Left ventricle myocardium inferior (tissue), 1 donor: Measurements from ENCODE around the gene FOXS1. TPM values are rescaled to one million over a fixed set of nuclear protein-coding genes. Genes with fewer than 3 reads are reported as not detected.

ENCODE experiments used
- DNase-seq: peaks from one replicate; pipeline ENCODE4 v3.0.0-alpha.2; 2020
- H3K27ac ChIP-seq: fragments of 200-600 bp; replicated peaks from 2 replicates; pipeline ENCODE4 v1.8.0; 2021
- H3K27me3 ChIP-seq: fragments of 200-600 bp; 2 replicates; pipeline ENCODE4 v1.8.0; 2021; ENCODE audit warnings: low read depth
- H3K36me3 ChIP-seq: fragments of 200-600 bp; 2 replicates; pipeline ENCODE4 v1.8.0; 2021
- H3K4me1 ChIP-seq: fragments of 200-600 bp; 2 replicates; pipeline ENCODE4 v1.8.0; 2021
- H3K4me3 ChIP-seq: fragments of 200-600 bp; 2 replicates; pipeline ENCODE4 v1.8.0; 2021; ENCODE audit warnings: mild to moderate bottlenecking, moderate library complexity
- H3K9me3 ChIP-seq: fragments of 200-600 bp; replicated peaks from 2 replicates; pipeline ENCODE4 v1.8.0; 2021
- intact Hi-C: fragments of 100-400 bp; cut with micrococcal nuclease; formaldehyde crosslinking; loops from one replicate; pipeline ENCODE4 v1.11.0; 2022
- total RNA-seq: library from RNA; stranded (reverse); fragmentation: NEBNext Ultra II Directional; extraction: Animal tissue kit (Norgen Biotek cat#: 25700); gene quantifications from one replicate; pipeline ENCODE4 v1.2.1, GENCODE V29; 2021
- TF ChIP-seq, protein P1 (sequence below): fragments of 200-600 bp; IDR thresholded peaks from 2 replicates; pipeline ENCODE4 v1.8.0; 2021; ENCODE audit warnings: antibody characterized with exemption, mild to moderate bottlenecking, borderline replicate concordance
- donor health status: DM: no; HTN: yes; CAD: no; lungs with severe emphysema.

Gene FOXS1
- total RNA-seq, 1 donor from 2014 or later, result 1.6 TPM

DNA sequence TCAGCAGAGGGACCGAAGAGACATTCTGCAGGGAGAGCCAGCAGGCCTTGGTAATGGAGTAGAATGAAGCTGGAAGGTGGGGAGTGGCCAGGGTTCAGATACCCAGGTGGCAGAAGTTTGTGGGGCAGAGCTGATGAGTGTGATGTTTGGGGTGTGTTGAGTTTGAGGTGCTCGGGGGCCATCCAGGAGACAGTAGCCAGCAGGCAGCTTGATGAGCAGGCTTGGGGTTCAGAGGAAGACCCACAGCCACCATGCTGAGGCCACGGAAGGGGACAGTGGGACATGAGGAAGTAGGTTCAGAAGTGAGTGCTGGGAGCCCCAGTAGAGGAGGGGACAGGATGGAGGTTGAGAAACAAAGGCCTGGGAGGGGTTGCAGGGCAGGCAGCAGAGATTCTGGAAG is 11.1 kb upstream of the FOXS1 start:
- no peaks in the 10 kb centered on the region for H3K36me3 ChIP-seq
- peaks cover 93% of the 10 kb centered on the region for H3K27me3 ChIP-seq
- no peak overlapping the region for H3K27ac ChIP-seq
- no peaks in the 10 kb centered on the region for H3K9me3 ChIP-seq
- intact Hi-C loops, result loop anchor here (10.0 kb wide), 1 partner anchor 98 kb away; the partner anchor contains the start of gene PDRG1
- no peak for DNase-seq
- TF ChIP-seq, protein P1, sequence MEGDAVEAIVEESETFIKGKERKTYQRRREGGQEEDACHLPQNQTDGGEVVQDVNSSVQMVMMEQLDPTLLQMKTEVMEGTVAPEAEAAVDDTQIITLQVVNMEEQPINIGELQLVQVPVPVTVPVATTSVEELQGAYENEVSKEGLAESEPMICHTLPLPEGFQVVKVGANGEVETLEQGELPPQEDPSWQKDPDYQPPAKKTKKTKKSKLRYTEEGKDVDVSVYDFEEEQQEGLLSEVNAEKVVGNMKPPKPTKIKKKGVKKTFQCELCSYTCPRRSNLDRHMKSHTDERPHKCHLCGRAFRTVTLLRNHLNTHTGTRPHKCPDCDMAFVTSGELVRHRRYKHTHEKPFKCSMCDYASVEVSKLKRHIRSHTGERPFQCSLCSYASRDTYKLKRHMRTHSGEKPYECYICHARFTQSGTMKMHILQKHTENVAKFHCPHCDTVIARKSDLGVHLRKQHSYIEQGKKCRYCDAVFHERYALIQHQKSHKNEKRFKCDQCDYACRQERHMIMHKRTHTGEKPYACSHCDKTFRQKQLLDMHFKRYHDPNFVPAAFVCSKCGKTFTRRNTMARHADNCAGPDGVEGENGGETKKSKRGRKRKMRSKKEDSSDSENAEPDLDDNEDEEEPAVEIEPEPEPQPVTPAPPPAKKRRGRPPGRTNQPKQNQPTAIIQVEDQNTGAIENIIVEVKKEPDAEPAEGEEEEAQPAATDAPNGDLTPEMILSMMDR, result no peak
- no peak overlapping the region for H3K4me3 ChIP-seq
- H3K4me1 ChIP-seq, result peaks cover 17% of the 10 kb centered on the region

DNA sequence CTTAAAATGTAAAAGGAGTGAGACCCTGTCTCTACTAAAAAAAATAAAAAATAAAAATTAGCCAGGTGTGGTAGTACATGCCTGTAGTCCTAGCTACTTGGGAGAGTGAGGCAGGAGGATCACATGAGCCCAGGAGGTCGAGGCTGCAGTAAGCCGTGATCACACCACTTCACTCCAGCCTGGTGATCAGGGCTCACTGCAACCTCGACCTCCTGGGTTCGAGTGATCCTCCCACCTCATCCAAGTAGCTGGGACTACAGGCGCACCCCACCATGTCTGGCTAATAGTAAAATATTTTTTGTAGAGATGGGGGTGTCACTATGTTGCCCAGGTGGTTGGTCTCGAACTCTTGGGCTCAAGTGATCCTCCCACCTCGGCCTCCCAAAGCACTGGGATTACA is 8.1 kb upstream of the FOXS1 start:
- Histone ChIP-seq H3K4me1 (no peaks in the 10 kb centered on the region), H3K4me3 (no peak overlapping the region), H3K27ac (no peak overlapping the region), H3K36me3 (no peaks in the 10 kb centered on the region), H3K9me3 (no peaks in the 10 kb centered on the region), H3K27me3 (peaks cover 95% of the 10 kb centered on the region)
- TF ChIP-seq, protein P1, result no peak
- no peak for DNase-seq
- intact Hi-C loops, result loop anchor here (10.0 kb wide), 1 partner anchor 101 kb away; the partner anchor contains the start of gene PDRG1

DNA sequence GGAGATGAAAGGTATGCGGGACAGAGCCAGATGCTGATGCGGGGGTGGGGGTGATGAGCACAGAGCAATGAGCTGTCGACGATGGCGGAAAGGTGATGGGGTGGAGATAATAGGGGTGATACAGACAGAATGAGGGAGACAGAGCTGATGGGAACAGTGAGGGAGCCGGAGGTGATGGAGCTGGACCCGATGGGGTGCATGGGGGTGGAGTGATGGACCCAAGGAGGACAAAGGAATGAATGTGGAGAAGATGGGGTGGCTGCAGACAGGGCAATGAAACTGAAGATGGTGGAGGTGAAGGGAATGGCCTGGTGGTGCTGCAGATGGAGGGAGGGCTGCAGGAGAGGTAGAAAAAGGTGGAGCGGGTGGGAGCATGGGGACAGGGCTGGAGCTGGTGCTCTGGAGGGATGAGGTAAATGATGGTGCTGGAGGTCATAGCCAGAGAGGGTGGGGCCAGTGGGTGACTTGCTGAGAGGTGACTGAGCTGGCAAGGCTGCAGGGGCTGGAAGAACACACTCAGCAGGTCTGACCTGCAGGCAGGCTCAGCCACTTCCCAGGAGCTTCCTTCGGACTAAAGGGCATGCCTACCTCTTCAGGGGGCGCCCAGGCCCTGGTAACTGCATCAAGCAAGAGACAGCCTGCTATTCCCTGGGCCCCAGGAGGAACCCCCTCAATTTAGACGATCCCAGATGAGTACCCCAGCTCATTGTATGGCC is 6.0 kb upstream of the FOXS1 start:
- no peak for DNase-seq
- intact Hi-C loops, result loop anchor here (10.0 kb wide), 1 partner anchor 103 kb away; the partner anchor contains the start of gene PDRG1
- Histone ChIP-seq H3K36me3 (no peaks in the 10 kb centered on the region), H3K9me3 (no peaks in the 10 kb centered on the region), H3K4me3 (no peak overlapping the region), H3K4me1 (peaks cover under 1% of the 10 kb centered on the region), H3K27ac (no peak overlapping the region), H3K27me3 (peaks cover 80% of the 10 kb centered on the region)
- TF ChIP-seq, protein P1, result no peak

DNA sequence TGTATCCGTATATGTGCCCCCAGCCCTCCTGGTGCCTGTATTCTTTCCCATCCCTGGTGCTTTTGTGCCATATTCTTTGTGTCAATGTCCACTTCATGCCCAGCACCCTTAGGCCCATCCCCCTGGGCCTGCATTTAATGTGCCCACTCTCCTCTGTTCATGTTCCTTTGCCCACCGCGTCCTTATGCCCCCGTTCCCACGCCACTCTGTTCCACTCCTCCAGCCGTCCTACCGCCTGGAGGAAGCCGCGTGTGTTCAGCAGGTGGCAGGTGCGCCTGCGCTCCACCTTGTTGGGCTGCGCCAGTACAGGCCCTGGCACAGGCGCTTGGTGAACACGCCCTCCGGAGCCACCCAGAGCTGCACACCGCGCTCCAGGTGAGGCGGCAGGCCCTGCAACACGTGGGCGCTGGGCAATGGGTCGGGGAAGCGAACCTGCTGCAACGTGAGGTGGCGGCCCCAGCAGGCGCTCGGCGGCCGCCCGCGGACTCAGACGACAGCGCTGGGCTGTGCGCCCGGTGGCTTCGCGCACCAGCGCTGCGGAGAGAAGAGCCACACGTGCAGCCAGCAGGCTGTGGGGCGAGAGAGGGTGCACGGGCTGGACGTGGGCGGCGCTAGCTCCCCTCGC is 4.0 kb upstream of the FOXS1 start:
- intact Hi-C loops, result no loop called here

More for the DNA sequence above, 4.0 kb upstream of the FOXS1 start:
- no peaks in the 10 kb centered on the region for H3K9me3 ChIP-seq
- H3K4me3 ChIP-seq, result no peak overlapping the region
- DNase-seq, result no peak
- no peaks in the 10 kb centered on the region for H3K36me3 ChIP-seq
- H3K4me1 ChIP-seq, result peaks cover 3% of the 10 kb centered on the region
- H3K27ac ChIP-seq, result no peak overlapping the region
- TF ChIP-seq, protein P1, result no peak
- peaks cover 60% of the 10 kb centered on the region for H3K27me3 ChIP-seq
